Endothelial cell of umbilical vein (primary cell): ENCODE measurements around the gene YIPF2. TPM values are rescaled to one million over a fixed set of nuclear protein-coding genes. Genes with fewer than 3 reads are reported as not detected.
"Not testable (repeated sequence)": the region's sequence is repeated elsewhere in the genome, so short reads cannot be mapped to it uniquely, and the experiment has no call there.

Experiments used
- BruUV-seq: library from RNA; stranded (reverse); fragments of 400-500 nt; replicated peaks from 2 replicates; lab custom pipeline; 2021; lab: Mats Ljungman, UMichigan
- CTCF ChIA-PET: fragments of 300-600, 350-600 bp; sonication (Branson Sonifier 250); formaldehyde crosslinking; loops from one replicate; lab custom pipeline; 2021; ENCODE audit warnings: antibody characterized with exemption, inconsistent platforms; lab: Charles Lee
- POLR2A ChIA-PET: fragments of 300-600, 350-600 bp; sonication (Branson Sonifier 250); formaldehyde crosslinking; loops from one replicate; lab custom pipeline; 2021; ENCODE audit warnings: antibody characterized with exemption, inconsistent platforms; lab: Charles Lee
- DNase-seq: peaks from one replicate; pipeline ENCODE4 v3.0.0-alpha.2; 2011; ENCODE audit warnings: low read depth, low spot score
- FAIRE-seq: peaks from 2 replicates; lab custom pipeline; 2011; peaks lifted over from hg19 to GRCh38; lab: Jason Lieb, UNC
- H2AFZ ChIP-seq: 2 replicates; pipeline ENCODE4 v1.6.0; 2012; ENCODE audit warnings: low read depth, low read length, control low read depth, inconsistent platforms
- H3K27ac ChIP-seq: 2 replicates; pipeline ENCODE4 v1.5.1; 2011; ENCODE audit warnings: low read depth, mild to moderate bottlenecking, control low read depth, low read length, moderate library complexity; ENCODE audit not compliant: insufficient read depth
- H3K27me3 ChIP-seq, 2 experiments: 2 replicates each; pipeline versions ENCODE4 v1.6.0 to v1.6.1; 2011; ENCODE audit warnings: low read length in 2 of 2, mixed read lengths in 1 of 2; ENCODE audit not compliant: control insufficient read depth in 2 of 2, insufficient read depth in 2 of 2
- H3K36me3 ChIP-seq, 2 experiments: 2 replicates in 1 of 2; 3 replicates in 1 of 2; pipeline ENCODE4 v1.5.1; 2011; ENCODE audit warnings: low read length in 2 of 2, mild to moderate bottlenecking in 1 of 2, moderate library complexity in 1 of 2; ENCODE audit not compliant: control insufficient read depth in 2 of 2, insufficient read depth in 2 of 2; ENCODE audit errors: extremely low read depth in 1 of 2
- H3K4me1 ChIP-seq: 3 replicates; pipeline ENCODE4 v1.5.1; 2011; ENCODE audit warnings: mild to moderate bottlenecking, low read length; ENCODE audit not compliant: control insufficient read depth, insufficient read depth; ENCODE audit errors: extremely low read depth
- H3K4me2 ChIP-seq: 2 replicates; pipeline ENCODE4 v1.6.1; 2011; ENCODE audit warnings: low read length, control low read depth, mixed read lengths; ENCODE audit not compliant: insufficient read depth
- H3K4me3 ChIP-seq, 3 experiments: fragments of 200-600 bp in 1 of 3; sonication (generic), shearing (Covaris generic) in 1 of 3; replicated peaks in 1 of 3; 2 replicates each; pipeline ENCODE4 v1.5.1; 2011 to 2016; ENCODE audit warnings: control low read depth in 3 of 3, low read length in 3 of 3, mild to moderate bottlenecking in 2 of 3, inconsistent platforms in 1 of 3, low read depth in 1 of 3, moderate library complexity in 1 of 3; ENCODE audit not compliant: insufficient read depth in 1 of 3
- H3K79me2 ChIP-seq: 2 replicates; pipeline ENCODE4 v1.6.0; 2012; ENCODE audit warnings: low read length, inconsistent platforms; ENCODE audit not compliant: control insufficient read depth, insufficient read depth
- H3K9ac ChIP-seq: replicated peaks from 2 replicates; pipeline ENCODE3; 2011; ENCODE audit warnings: low read length, control low read depth; ENCODE audit not compliant: insufficient read depth; ENCODE audit errors: extremely low read depth
- H3K9me1 ChIP-seq: replicated peaks from 3 replicates; pipeline ENCODE4 v1.6.0; 2011; ENCODE audit warnings: mild to moderate bottlenecking, low read length; ENCODE audit not compliant: control insufficient read depth, insufficient read depth; ENCODE audit errors: extremely low read depth
- H3K9me3 ChIP-seq: replicated peaks from 2 replicates; pipeline ENCODE4 v1.5.1; 2012; ENCODE audit warnings: low read length, inconsistent platforms; ENCODE audit not compliant: control insufficient read depth, insufficient read depth
- H4K20me1 ChIP-seq: replicated peaks from 2 replicates; pipeline ENCODE3; 2011; ENCODE audit warnings: mild to moderate bottlenecking, low read length; ENCODE audit not compliant: control insufficient read depth, insufficient read depth; ENCODE audit errors: extremely low read depth
- FOS ChIP-seq: IDR thresholded peaks from 2 replicates; pipeline ENCODE4 v1.6.1; 2011; ENCODE audit warnings: mild to moderate bottlenecking, low read length, moderate library complexity, borderline replicate concordance; ENCODE audit not compliant: insufficient read depth
- JUN ChIP-seq: IDR thresholded peaks from 2 replicates; pipeline ENCODE4 v1.6.1; 2011; ENCODE audit warnings: borderline replicate concordance, low read depth; ENCODE audit not compliant: insufficient read length, insufficient read depth
- MAX ChIP-seq: IDR thresholded peaks from 2 replicates; pipeline ENCODE4 v1.6.1; 2011; ENCODE audit not compliant: insufficient read depth, insufficient read length
- dilution Hi-C: fragments of 300-500 bp; cut with MboI; formaldehyde crosslinking; loops from one replicate; pipeline ENCODE4 v1.15.0; 2019; ENCODE audit warnings: low sequenced_read_pairs; ENCODE audit not compliant: extremely low pct_ligation_motif_present
- intact Hi-C: fragments of 100-400 bp; cut with micrococcal nuclease; formaldehyde crosslinking; loops from one replicate; pipeline ENCODE4 v1.10.0; 2022
- polyA plus RNA-seq, 4 experiments: library from polyadenylated mRNA; depleted of rRNA in 3 of 4; stranded (reverse) in 3 of 4; unstranded in 1 of 4; fragments of >200 nt; gene quantifications; 2 replicates each; pipeline versions ENCODE4 v1.2.1 to v1.2.3, GENCODE V29; 2011 to 2012; ENCODE audit warnings: missing spikeins in 1 of 4
- total RNA-seq: library from RNA; stranded (reverse); gene quantifications from 2 replicates; pipeline ENCODE4 v1.2.3, GENCODE V29; 2021

The YIPF2 gene
- total and polyA plus RNA-seq, 2 donors (not counting 3 experiments of a cell fraction or from before 2014, with no cell fraction given): 47.8 to 104 TPM

GRCh38 chr19:10946958-10947657 is 18.7 kb upstream of the YIPF2 start:
- Histone ChIP-seq H3K27ac (no peak overlapping the region), H3K4me3 (no peak overlapping the region), H3K9ac (no peak overlapping the region), H2AFZ (no peak overlapping the region), H3K36me3 (no peaks in the 10 kb centered on the region), H3K9me1 (no peaks in the 10 kb centered on the region), H3K79me2 (no peaks in the 10 kb centered on the region), H3K9me3 (no peaks in the 10 kb centered on the region), H3K27me3 (no peaks in the 10 kb centered on the region), H4K20me1 (no peaks in the 10 kb centered on the region), H3K4me1 (no peaks in the 10 kb centered on the region), H3K4me2 (no peak overlapping the region)
- intact Hi-C loops: no loop called here
- POLR2A ChIA-PET: no interaction called here
- CTCF ChIA-PET: interaction anchor here (0.7 to 1.3 kb wide), 2 partner anchors 11 to 20 kb away, joined by 4 to 9 read pairs; no protein-coding TSS in a partner anchor
- FAIRE-seq: peak; percentile 21
- dilution Hi-C loops: no loop called here
- no peak for DNase-seq
- no TSS peak for BruUV-seq
- no peak for TF ChIP-seq FOS
- no peak for TF ChIP-seq MAX

- Histone ChIP-seq H3K27ac (no peak overlapping the region), H4K20me1 (no peaks in the 10 kb centered on the region), H3K36me3 (no peaks in the 10 kb centered on the region), H2AFZ (no peak overlapping the region), H3K9me1 (no peaks in the 10 kb centered on the region), H3K9me3 (no peaks in the 10 kb centered on the region), H3K4me2 (no peak overlapping the region), H3K4me1 (no peaks in the 10 kb centered on the region), H3K4me3 (no peak overlapping the region), H3K79me2 (no peaks in the 10 kb centered on the region), H3K27me3 (no peaks in the 10 kb centered on the region), H3K9ac (no peak overlapping the region)
- intact Hi-C loops: no loop called here
- DNase-seq: no peak
- ChIA-PET CTCF (interaction anchor here (1.0 to 2.0 kb wide), 3 partner anchors 9 to 13 kb away, joined by 3 to 14 read pairs (median 4); no protein-coding TSS in a partner anchor), POLR2A (no interaction called here)
- no peak for FAIRE-seq
- no peak for TF ChIP-seq JUN
- dilution Hi-C loops: no loop called here
- BruUV-seq: no TSS peak
These were observed 16.8 kb upstream of the YIPF2 start for GRCh38 chr19:10945264-10945663.

GRCh38 chr19:10943412-10943811 is 15.0 kb upstream of the YIPF2 start:
- H3K36me3 ChIP-seq, H3K27ac ChIP-seq, H3K79me2 ChIP-seq, CTCF ChIA-PET, dilution Hi-C loops, BruUV-seq, POLR2A ChIA-PET, H3K9me3 ChIP-seq, DNase-seq, FAIRE-seq, H3K4me3 ChIP-seq, H3K4me2 ChIP-seq, H3K9ac ChIP-seq, H3K27me3 ChIP-seq, H3K9me1 ChIP-seq, H2AFZ ChIP-seq, H4K20me1 ChIP-seq, H3K4me1 ChIP-seq: not testable (repeated sequence)
- intact Hi-C loops: loop anchor here (5.0 kb wide), 1 partner anchor 74 kb away; no protein-coding TSS in a partner anchor
